Measurements from ENCODE around the gene POU6F2.
"Not testable (repeated sequence)": the region's sequence is repeated elsewhere in the genome, so short reads cannot be mapped to it uniquely, and the experiment has no call there.

Gene POU6F2

DNA sequence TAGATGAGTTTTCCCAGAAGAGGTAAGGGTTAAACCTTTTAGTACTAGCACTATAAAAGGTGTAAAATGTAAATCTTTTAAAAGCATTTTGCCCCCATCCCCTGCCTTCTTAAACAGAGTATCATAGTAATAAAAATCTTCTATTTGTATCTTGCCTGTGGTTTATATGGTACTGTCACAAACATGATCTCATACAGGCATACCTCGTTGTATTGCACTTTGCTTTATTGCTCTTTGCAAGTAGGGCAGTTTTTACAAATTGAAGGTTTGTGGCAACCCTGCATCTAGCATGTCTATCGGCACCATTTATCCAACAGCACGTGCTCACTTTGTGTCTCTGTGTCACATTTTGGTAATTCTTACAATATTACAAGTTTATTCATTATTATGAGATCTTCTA, 389.7 kb downstream of the POU6F2 start:
- DNase-seq: no peak

DNA sequence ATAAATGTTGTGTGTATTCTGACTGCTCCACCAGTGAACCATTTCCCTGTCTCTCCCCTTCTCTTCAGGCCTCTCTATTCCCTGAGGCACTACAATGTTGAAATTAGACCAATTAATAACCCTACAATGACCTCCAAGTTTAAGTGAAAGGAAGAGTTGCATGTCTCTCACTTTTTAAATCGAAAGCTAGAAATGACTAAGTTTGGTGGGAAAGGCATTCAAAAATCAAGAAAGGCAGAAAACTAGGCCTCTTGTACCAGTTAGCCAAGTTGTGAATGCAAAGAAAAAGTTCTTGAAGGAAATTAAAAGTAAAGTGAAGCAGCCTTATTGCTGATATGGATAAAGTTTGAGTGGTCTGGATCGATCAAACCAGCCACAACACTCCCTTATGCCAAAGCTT, 390.2 kb downstream of the POU6F2 start:
- DNase-seq: no peak

DNA sequence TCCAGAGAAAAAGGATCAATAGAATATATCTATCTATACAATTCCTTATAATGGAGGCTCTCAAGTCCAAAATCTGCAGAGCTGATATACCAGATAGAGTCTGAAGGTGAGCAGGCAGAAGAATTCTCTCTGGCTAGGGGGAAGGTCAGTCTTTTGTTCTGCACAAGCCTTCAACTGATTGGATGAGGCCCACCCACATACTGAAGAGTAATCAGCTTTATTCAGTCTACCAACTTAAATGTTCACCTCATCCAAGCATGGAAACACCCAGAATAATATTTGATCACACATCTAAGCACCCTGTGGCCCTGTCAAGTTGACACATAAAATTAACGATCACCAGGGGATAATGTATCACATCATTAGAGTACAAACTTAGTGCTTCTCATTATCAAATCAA, 394.7 kb downstream of the POU6F2 start:
- DNase-seq: no peak

DNA sequence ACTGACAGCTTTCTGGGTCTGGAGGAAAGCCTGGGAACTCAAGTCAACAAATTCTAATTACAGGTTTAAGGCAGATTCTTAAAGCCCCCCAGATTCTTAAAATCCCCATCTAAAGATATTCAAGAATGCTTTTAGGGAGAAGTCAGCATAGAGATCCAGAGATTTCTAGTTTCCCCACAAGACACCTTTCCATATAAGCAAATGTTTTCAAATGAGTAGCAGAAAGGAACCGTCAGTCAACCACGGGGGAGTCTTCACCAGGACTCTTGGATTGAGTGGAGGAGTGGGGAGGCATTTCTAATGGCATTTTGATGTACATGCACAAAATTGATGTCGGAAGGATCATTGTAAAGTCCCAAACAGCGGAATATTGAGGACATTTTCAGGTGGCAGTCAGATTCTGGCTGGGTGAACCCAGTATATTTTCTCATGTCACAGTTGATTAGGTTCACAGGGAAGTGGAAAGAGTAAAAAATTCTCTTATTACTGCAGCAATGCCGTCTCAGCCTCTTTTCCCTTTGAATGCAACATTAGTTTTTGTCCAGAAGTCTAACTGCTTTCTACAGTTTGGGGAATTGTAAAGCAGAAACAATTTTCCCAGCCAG, 396.8 kb downstream of the POU6F2 start:
- DNase-seq: no peak

DNA sequence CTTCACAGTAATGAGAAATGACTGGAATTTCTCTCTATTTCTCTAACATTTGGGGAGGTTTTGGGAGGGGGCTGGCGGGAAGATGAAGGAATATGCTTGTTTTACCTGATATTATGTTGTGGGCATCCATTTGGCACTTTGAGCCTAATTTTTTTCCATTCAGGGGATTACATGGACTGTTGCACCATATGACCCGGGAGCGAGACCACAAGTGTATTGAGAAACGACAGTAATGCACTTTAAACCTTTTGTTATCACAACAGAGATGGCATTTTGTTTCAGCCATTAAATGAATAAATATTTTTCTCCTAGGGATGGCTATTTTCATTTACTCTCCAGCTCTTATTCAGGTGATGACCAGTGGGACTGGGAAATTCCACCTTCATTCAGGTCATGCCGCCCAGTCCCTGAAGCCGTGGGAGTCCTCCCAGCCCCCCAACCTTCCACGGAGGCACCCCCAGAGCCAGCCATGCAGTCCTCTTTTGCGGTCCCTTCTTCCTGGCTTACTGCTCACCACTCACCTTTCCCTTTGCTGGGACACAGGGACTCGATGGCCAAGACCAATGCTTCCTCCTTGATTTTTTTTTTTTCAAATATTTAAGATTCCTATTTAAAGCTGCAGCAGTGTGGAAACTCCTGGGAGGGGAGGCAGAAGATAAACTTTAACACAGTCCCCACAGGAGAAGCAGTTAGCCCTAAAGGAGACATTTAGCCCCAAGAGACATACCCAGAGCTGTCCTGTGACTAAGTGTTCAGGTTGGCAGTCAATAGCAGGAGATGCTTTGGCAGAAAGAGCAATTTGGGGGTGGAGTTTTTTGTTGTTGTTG, 397.6 kb downstream of the POU6F2 start:
- DNase-seq: no peak

DNA sequence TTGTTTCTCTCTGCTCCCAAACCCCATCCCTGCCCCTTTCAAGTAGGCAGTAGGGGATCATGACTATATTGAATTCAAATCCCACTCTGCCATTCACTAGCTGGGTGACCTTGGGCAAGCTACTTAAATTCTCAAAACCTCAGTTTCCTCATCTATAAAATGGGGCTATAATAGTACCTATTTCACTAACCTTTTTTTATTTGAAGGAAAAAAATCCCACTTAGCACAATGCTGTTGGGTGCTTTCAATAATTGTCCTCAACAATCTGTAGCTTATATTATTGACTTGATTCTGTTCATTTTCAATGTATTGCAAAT, 398.1 kb downstream of the POU6F2 start:
- no peak for DNase-seq

DNA sequence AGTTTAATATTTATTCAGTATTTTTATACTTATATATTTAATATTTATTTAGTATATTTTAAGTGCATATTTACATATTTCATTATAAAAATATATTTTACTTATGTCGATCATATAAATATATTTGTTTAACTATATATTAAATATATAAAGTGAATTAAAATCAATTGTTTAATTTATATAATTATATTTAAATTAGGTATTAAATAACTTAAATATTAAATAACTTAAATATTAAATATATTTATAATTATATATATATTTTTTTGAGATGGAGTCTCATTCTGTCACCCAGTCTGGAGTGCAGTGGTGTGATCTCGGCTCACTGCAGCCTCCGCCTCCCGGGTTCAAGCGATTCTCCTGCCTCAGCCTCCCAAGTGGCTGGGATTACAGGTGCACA, 399.2 kb downstream of the POU6F2 start:
- not testable (repeated sequence) for DNase-seq

DNA sequence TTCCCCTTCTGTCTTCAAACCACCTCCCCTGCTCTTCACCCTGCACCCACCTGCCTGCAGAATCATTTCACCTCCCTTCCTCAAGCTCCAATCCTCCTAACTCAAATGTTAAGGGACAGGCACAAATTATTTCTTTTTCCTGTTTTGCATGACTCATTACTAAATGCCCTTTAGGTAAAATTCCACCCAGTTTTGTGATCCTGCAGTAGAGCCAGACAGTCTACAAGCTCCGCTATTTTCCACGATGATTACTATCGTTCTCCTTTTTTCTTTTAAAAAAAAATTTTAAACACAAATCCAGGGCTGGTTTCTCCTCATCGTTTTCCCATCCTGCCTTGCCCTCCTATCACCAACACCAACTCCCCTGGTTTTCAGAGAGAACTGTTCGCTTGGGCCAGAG, 401.7 kb downstream of the POU6F2 start:
- no peak for DNase-seq

DNA sequence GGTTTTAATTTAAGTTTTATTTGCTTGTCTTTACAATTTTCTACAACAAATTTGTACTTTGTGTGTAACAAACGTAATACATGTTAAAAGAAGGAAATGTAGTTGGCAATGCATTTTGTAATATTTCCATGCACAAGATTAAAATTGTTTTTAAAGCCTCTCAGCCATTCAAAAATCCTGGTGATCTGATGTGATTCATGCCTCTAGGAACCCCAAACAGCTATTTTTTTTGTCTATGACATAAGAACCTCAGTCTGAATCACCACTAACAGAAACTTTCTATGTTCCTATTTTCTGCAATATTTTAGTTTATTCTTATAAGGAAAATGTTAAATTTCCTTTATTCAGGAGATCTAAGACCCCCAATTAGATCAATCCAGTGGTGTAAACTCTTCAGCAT, 405.4 kb downstream of the POU6F2 start:
- DNase-seq: no peak

DNA sequence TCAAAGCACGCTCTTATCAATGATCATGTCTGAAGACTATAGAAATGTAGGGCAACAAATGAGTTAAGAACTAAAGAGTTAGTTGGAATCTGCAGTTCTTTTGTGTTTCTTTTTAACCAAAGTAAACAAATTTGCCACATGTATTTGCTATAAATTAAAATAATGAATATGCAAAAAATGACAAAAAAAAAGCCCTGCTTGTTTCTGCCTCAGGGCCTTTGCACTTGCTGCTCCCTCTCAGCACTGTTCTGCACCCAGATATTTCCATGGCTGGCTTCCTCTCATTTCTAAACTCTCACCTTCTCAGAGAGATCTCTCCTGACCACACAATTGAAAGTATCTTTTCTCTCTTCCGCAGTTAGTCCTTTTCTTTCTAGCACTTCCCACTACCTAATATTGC, 406.7 kb downstream of the POU6F2 start:
- no peak for DNase-seq

DNA sequence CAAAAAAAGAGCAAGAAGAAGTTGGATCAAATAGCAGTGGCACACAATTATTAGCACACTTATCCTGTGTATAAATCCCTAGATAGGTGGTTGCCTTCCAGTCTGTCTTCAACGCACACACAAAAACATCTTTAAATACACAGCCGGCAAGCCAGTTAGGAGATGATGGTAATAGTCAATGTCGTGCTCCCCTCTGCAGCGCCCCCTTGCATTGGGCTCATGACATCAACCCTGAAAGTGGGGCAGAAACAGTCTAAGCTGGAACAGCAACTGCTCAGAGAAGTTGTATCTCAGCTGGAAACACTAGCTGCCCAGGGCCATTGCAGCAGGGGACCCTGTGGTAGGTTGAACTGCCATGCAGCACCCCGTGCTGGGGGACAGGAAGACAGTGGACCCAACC, 409.0 kb downstream of the POU6F2 start:
- no peak for DNase-seq

DNA sequence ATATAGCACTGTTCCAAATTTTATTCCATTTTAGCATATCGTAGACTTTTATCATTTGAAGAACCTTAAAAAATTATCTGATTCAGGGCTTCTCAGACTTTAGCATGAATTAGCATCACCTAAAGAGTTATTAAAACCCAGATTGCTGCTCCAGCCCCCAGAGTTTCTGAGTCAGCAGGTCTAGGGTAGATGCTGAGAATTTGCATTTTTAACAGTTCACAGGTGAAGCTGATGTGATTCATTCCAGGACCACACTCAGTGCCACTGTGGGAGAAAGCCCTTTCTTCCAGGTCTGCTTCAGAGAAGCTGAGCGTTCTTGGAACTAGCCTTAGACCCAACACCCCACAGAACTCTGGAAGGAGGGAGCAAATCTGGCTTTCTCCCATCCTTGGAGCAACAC, 414.4 kb downstream of the POU6F2 start:
- DNase-seq: no peak

DNA sequence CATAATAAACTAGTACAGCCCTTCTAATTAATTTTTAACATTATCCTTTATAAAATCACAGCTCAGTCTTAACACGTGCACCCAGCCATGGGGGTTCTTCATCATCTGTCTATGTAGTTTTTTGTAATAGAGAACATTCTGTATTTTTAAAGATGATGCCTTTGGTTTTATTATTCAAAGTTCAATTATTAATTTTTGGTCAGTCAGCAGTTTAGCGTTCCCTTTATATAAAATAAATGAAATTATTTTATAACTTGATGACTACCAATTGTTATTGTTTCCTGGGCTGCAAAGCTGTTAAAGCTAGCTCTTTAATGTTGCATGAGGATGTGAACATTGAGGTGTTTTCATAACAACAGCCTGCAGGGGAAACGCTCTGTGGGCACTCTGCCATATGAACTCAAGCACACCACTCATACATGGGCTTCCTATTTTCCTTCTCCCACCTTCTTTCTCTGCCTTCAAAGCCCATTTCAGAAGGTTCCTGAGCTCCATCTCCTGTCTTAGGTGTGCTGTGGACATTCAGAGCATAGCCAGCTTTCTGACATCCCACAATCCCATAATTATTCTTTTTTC, 416.5 kb downstream of the POU6F2 start:
- DNase-seq: no peak

DNA sequence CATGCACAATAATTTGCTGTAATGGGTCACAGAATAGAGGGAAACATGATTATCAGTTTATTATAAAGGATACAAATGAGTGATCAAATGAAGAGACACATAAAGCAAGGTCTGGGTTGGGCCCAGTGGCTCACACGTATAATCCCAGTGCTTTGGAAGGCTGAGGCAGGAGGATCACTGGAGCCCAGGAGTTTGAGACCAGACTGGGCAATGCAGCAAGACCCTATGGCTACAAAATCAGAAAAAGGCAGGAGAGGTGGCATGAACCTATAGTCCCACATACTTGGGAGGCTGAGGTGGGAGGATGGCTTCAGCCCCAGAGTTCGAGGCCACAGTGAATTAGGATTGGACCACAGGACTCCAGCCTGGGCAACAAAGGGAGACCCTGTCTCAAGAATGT, 421.7 kb downstream of the POU6F2 start:
- no peak for DNase-seq

DNA sequence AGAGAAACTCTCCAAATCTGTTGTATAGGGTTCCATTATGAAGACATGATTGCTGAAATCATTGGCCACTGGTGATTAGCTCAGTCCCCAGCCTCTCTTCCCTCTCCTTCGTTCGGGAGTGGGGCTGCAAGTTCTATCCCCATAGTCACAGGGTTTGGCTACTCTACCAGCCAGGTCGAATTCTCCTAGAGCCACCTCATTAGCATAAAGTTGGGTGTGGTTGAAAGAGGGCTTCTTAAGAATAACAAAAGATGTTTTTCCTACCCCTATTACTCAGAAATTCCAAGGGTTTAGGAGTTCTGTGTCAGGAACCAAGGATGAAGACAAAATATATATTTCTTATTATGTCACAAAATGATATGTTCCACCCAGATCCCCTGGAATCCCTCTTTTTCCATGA, 422.3 kb downstream of the POU6F2 start:
- no peak for DNase-seq

DNA sequence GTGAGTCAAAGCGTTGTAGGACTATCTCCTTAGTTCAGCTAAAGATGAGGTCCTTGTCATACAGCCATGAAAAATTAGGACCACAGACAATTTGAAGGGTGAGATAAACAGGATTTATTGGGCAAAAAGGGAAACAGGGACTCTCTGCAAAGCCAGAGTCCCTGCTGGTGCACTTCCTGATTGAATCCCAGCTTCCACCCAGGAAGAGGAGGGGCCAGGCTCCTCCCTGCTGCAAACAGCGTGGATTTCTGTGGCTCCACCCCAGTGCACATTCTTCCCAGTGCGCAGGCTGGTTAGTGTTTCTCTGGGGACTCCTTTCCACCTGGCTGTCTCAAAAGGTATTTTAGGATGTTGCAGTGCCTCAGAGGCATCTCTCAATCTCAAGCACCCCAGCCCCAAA, 423.1 kb downstream of the POU6F2 start:
- DNase-seq: no peak

DNA sequence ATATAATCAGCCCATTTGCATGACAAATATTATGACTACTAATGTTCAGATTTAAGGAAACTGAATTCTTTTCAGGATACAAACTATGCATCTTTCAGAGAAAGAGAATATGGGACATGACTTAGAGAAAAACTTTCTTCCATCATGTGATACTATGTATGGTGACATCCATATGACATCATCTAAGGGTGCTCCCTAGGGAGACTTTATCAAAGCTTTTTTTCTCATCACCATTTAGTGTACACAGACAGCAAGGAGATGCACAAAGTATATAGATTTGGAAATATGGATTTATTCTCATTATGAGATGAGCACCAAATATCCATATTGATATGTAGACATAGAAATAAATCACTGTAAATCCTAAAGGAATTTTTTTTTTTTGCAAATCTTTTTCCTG, 424.3 kb downstream of the POU6F2 start:
- no peak for DNase-seq

DNA sequence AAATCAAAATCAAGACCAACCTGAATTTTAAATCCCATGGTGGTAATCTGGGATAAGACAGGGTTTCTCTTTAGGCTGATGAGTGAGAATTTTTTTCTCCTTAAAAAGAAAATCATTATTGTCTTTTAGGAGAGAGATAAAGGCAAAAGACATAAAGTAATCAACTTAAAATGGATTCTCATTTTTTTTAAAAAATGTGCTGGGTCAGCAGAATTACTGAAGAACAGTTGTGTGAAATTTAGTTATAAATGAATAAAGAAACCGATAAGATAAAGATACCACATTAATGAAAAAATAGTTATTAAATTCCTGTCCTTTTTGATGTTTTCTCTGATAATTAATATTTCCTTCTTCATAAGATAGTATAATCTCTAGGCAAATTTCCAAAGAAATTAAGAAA, 427.2 kb downstream of the POU6F2 start:
- DNase-seq: no peak

DNA sequence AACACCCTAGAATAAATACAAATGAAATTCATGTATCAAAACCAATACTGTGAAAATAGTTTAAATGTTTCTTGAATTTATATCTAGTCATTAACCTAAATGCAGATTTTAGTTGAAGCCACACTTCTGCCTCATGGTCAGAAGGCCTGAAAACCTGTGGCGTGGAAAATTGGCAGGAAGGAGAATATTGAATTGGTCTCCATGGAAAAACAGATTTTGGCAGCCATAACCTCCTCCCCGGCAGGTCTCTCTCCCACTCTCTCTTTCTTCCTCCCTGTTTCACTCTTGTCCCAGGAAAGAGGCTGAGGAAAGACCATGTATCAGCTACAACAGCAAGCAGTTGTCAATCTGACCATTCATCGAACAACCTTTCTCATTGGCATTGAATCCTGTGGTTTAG, 427.9 kb downstream of the POU6F2 start:
- no peak for DNase-seq

DNA sequence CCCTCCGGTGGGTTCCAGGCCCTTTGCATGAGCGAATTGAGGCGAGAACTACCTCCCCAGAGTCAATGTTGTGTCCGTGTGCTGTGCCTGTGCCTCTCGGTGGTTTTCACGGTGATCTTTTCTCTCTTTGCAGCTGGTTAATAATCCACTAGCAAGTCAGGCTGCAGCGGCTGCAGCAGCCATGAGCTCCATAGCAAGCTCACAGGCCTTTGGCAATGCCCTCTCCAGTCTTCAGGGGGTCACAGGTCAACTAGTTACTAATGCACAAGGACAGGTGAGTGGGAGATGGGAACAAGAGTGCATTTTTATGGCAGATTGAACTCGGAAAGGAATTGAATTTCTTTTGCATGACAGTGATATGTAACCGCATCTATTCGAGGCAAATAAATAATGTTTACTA, 428.8 kb downstream of the POU6F2 start:
- DNase-seq: no peak

DNA sequence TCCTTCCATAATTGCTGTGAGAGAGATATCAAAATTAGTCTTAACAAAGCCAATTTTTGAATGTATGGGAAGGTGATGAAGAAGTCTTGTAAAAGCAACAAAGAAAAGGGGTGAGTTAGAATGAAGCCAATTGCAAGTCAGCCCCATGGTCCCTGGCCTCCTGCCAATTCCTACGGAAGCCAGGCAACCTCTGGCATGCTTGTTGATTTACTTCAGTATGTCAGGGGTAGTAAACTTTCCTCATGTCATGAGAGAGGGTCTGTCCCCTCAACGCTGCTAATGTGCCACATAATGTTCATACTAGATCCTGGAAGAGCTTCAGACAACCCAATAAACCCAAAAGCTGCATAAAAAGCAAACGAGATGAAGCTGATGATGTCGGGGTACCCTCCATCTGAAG, 429.4 kb downstream of the POU6F2 start:
- DNase-seq: no peak

DNA sequence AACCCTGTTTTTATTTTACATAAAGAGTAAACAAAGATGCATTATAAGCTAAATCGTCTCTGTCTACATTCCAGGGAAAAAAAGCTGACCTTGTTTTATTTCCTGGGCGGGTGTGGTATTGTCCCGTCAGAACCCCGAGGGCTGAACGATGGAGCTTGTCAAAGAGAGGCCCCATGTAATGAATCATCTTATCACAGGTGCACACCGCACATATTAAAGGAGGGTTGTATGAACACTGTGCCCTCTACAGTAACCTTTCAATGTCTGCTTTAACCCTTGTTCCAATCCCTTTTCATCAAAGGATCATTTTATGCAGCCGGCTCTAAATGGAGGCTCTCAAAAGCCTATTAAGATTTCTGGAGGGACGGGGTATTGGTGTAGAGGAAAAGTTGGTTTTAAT, 430.0 kb downstream of the POU6F2 start:
- no peak for DNase-seq

DNA sequence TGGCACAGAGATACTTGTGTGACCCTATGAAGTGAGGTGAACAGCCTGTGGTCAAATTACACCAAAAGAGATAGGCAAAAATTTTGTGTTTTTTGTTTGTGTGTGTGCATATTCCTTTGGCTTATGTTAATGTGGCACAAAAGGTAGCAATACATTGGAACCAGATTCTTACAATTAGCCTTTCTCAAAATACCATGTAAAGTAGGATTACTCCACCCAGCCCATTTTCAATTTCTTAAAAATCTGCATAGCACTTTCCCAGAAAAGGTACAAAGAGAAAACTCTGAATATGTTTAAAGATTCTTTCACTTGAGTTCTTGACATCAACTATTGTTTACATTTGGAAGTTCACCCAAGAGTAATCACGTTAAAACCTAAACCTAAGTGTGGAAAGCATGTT, 431.2 kb downstream of the POU6F2 start:
- no peak for DNase-seq

DNA sequence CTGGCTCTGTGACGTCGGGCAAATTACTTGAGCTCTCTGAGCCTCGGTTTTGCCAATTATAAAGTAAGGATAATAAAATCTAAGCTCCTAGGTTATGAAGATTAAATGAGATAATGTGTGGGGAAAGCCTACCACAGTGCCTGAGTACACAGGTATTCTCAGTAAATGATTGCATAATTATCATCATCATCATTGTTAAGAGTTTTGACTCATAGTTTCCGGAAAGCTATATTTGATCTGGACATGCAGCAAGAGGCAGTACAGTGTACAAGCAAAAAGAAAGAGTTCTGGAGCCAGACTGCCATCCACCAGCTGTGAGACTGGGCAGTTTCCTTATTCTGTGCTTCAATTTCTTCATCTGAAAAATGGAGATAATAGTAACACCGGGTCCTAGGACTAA, 432.9 kb downstream of the POU6F2 start:
- DNase-seq: no peak

Data from NCI-H187 (cell line).